Glutamatergic neuron (in vitro differentiated cells): ENCODE measurements around the gene EDNRA. TPM values are rescaled to one million over a fixed set of nuclear protein-coding genes. Genes with fewer than 3 reads are reported as not detected.

Experiments
- DNase-seq: peaks from one replicate; pipeline ENCODE4 v3.0.0; 2022
- H3K27ac Mint-ChIP-seq: one replicate; pipeline ENCODE4 v1.8.0; 2020; ENCODE audit warnings: mild to moderate bottlenecking, mixed read lengths, inconsistent platforms; ENCODE audit not compliant: unreplicated experiment
- H3K27me3 Mint-ChIP-seq: one replicate; pipeline ENCODE4 v1.8.0; 2020; ENCODE audit warnings: mild to moderate bottlenecking, moderate library complexity, mixed read lengths, inconsistent platforms; ENCODE audit not compliant: unreplicated experiment
- H3K36me3 Mint-ChIP-seq: one replicate; pipeline ENCODE4 v1.8.0; 2020; ENCODE audit warnings: mild to moderate bottlenecking, mixed read lengths, inconsistent platforms; ENCODE audit not compliant: unreplicated experiment
- H3K4me1 Mint-ChIP-seq: one replicate; pipeline ENCODE4 v1.8.0; 2020; ENCODE audit warnings: mild to moderate bottlenecking, low read depth, mixed read lengths, inconsistent platforms; ENCODE audit not compliant: unreplicated experiment
- H3K4me3 Mint-ChIP-seq: one replicate; pipeline ENCODE4 v1.8.0; 2020; ENCODE audit warnings: mild to moderate bottlenecking, mixed read lengths, inconsistent platforms; ENCODE audit not compliant: unreplicated experiment
- H3K9me3 Mint-ChIP-seq: one replicate; pipeline ENCODE4 v1.8.0; 2020; ENCODE audit warnings: mild to moderate bottlenecking, moderate library complexity, mixed read lengths, inconsistent platforms; ENCODE audit not compliant: unreplicated experiment
- CTCF ChIP-seq: fragments of 200-600 bp; sonication (generic); IDR thresholded peaks from one replicate; pipeline ENCODE4 v1.5.0; 2021; ENCODE audit not compliant: partially characterized antibody, unreplicated experiment
- total RNA-seq: library from RNA; stranded (reverse); fragmentation: NEBNext Ultra II Directional; extraction: Animal tissue kit (Norgen Biotek cat#: 25700); gene quantifications from one replicate; pipeline ENCODE4 v1.2.1, GENCODE V29; 2021; ENCODE audit not compliant: unreplicated experiment

EDNRA gene
- total RNA-seq, 1 donor from 2014 or later = not detected

- TF ChIP-seq CTCF = no peak
- H3K9me3 Mint-ChIP-seq = no peaks in the 10 kb centered on the region
- H3K36me3 Mint-ChIP-seq = no peaks in the 10 kb centered on the region
- H3K27ac Mint-ChIP-seq = no peak overlapping the region
- H3K4me1 Mint-ChIP-seq = no peaks in the 10 kb centered on the region
- H3K27me3 Mint-ChIP-seq = no peaks in the 10 kb centered on the region
- no peak for DNase-seq
- H3K4me3 Mint-ChIP-seq = no peak overlapping the region
These were observed 90.3 kb downstream of the EDNRA start for GRCh38 chr4:147571036-147571770.

- Mint-ChIP-seq H3K4me1 (no peaks in the 10 kb centered on the region), H3K36me3 (no peaks in the 10 kb centered on the region), H3K27ac (no peak overlapping the region), H3K9me3 (no peaks in the 10 kb centered on the region), H3K4me3 (no peak overlapping the region), H3K27me3 (peaks cover 3% of the 10 kb centered on the region)
- no peak for TF ChIP-seq CTCF
- DNase-seq = no peak
These were observed 95.2 kb downstream of the EDNRA start for GRCh38 chr4:147576084-147576483.

GRCh38 chr4:147578051-147578476 lies 97.2 kb downstream of the EDNRA start:
- H3K4me3 Mint-ChIP-seq = no peak overlapping the region
- H3K36me3 Mint-ChIP-seq = no peaks in the 10 kb centered on the region
- H3K9me3 Mint-ChIP-seq = no peaks in the 10 kb centered on the region
- no peak overlapping the region for H3K27ac Mint-ChIP-seq
- DNase-seq = no peak
- peaks cover 3% of the 10 kb centered on the region for H3K27me3 Mint-ChIP-seq
- TF ChIP-seq CTCF = no peak
- no peaks in the 10 kb centered on the region for H3K4me1 Mint-ChIP-seq

- H3K27me3 Mint-ChIP-seq = peaks cover 3% of the 10 kb centered on the region
- no peaks in the 10 kb centered on the region for H3K4me1 Mint-ChIP-seq
- no peak for DNase-seq
- no peak overlapping the region for H3K4me3 Mint-ChIP-seq
- TF ChIP-seq CTCF = no peak
- H3K27ac Mint-ChIP-seq = no peak overlapping the region
- no peaks in the 10 kb centered on the region for H3K9me3 Mint-ChIP-seq
- no peaks in the 10 kb centered on the region for H3K36me3 Mint-ChIP-seq
These were observed 97.7 kb downstream of the EDNRA start for GRCh38 chr4:147578593-147578992.

GRCh38 chr4:147580396-147580795 lies 99.5 kb downstream of the EDNRA start:
- DNase-seq = no peak
- no peaks in the 10 kb centered on the region for H3K4me1 Mint-ChIP-seq
- peaks cover 3% of the 10 kb centered on the region for H3K36me3 Mint-ChIP-seq
- peaks cover 5% of the 10 kb centered on the region for H3K27me3 Mint-ChIP-seq
- H3K4me3 Mint-ChIP-seq = no peak overlapping the region
- no peak overlapping the region for H3K27ac Mint-ChIP-seq
- peaks cover 3% of the 10 kb centered on the region for H3K9me3 Mint-ChIP-seq
- TF ChIP-seq CTCF = no peak
